Kidney (tissue), 14 donors: ENCODE data around the gene CDKN2AIPNL. TPM values are rescaled to one million over a fixed set of nuclear protein-coding genes. Genes with fewer than 3 reads are reported as not detected.
A peak's percentile ranks its signal among the peaks of the same experiment; 100 is the strongest.

Source experiments
- DNase-seq, 5 donors: peaks; one replicate each; pipeline ENCODE4 v3.0.0-alpha.2; 2013 to 2020
- FAIRE-seq: peaks from 2 replicates; lab custom pipeline; 2012; peaks lifted over from hg19 to GRCh38; lab: Jason Lieb, UNC
- H3K27ac ChIP-seq, 2 donors: one replicate each; pipeline ENCODE4 v1.7.0; 2013; ENCODE audit warnings: low read depth in 2 of 2, low read length in 2 of 2, inconsistent platforms in 1 of 2
- H3K27me3 ChIP-seq: one replicate; pipeline ENCODE4 v1.7.1; 2013; ENCODE audit warnings: low read length, inconsistent platforms; ENCODE audit not compliant: control insufficient read depth, insufficient read depth
- H3K36me3 ChIP-seq, 3 donors: one replicate each; pipeline versions ENCODE4 v1.7.0 to v1.7.1; 2013; ENCODE audit warnings: low read length in 3 of 3, control low read depth in 1 of 3, inconsistent platforms in 1 of 3; ENCODE audit not compliant: insufficient read depth in 3 of 3, control insufficient read depth in 2 of 3
- H3K4me1 ChIP-seq, 3 donors: one replicate each; pipeline versions ENCODE4 v1.7.0 to v1.7.1; 2013; ENCODE audit warnings: low read length in 3 of 3, inconsistent platforms in 1 of 3, low read depth in 1 of 3; ENCODE audit not compliant: control insufficient read depth in 2 of 3, insufficient read depth in 2 of 3
- H3K4me3 ChIP-seq, 3 donors: one replicate each; pipeline versions ENCODE4 v1.7.0 to v1.8.1; 2013; ENCODE audit warnings: low read length in 3 of 3, control low read depth in 1 of 3, inconsistent platforms in 1 of 3
- H3K9ac ChIP-seq, 3 donors: one replicate each; pipeline versions ENCODE4 v1.7.0 to v1.7.1; 2013; ENCODE audit warnings: low read length in 3 of 3, control low read depth in 1 of 3, inconsistent platforms in 1 of 3
- H3K9me3 ChIP-seq, 3 donors: one replicate each; pipeline versions ENCODE4 v1.7.0 to v1.7.1; 2013; ENCODE audit warnings: low read length in 3 of 3, control low read depth in 1 of 3, inconsistent platforms in 1 of 3; ENCODE audit not compliant: control insufficient read depth in 2 of 3, insufficient read depth in 1 of 3
- intact Hi-C: fragments of 100-400 bp; cut with DNase I; formaldehyde crosslinking; loops from one replicate; pipeline ENCODE4 v1.11.1; 2022
- polyA plus RNA-seq: library from polyadenylated mRNA; stranded (reverse); fragments of 350-450 nt; fragmentation: Illumina TruSeq; extraction: RNeasy Lipid Tissue Mini Kit (QIAGEN cat#74804); gene quantifications from one replicate; pipeline ENCODE4 v1.2.3, GENCODE V29; 2014; ENCODE audit warnings: low read depth, low replicate concordance; ENCODE audit not compliant: insufficient read depth
- total RNA-seq: library from RNA; stranded (reverse); fragmentation: NEBNext Ultra II Directional; extraction: Animal tissue kit (Norgen Biotek cat#: 25700); gene quantifications from one replicate; pipeline ENCODE4 v1.2.1, GENCODE V29; 2021
- TF ChIP-seq, protein P1 (sequence below): IDR thresholded peaks from 3 replicates; pipeline ENCODE4 v1.5.1; 2012; ENCODE audit warnings: mild to moderate bottlenecking, moderate library complexity, borderline replicate concordance; ENCODE audit not compliant: insufficient read depth; ENCODE audit errors: extremely low read depth
- donor health status: control.
- donor health status: control.
- donor health status: control.
- donor health status: control.
- donor health status: control.
- donor health status: DM: yes; HTN: yes; CAD: no.
- donor health status: Normal renal cell carcinoma (clear cell type).

The CDKN2AIPNL gene
- total and polyA plus RNA-seq, 2 donors from 2014 or later: 19.0 to 38.2 TPM

DNA sequence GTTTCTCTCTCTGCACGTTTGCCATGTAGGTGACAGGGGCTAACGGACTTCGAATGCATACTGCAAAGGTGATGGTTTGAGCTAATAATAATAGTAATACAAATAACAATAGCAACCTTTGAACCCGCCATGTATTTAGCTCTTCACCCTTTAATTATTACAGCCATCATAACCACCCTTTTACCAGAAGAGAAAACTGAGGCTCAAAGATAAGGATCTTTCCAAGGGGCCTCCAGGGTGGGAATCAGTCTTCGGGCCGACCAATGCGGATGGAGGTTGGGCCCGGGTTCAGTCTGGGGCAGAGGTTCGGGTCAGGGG lies 494 bp downstream of the CDKN2AIPNL start:
- H3K36me3 ChIP-seq: peaks cover 0 to 13% (median 2%) of the 10 kb centered on the region in 3 donors
- FAIRE-seq: no peak
- intact Hi-C loops: loop anchor here (10.0 kb wide), 1 partner anchor 114 kb away; the partner anchor contains the start of gene JADE2
- peak overlapping the region; percentile 60 to 90 (median 80) for H3K4me3 ChIP-seq
- no peaks in the 10 kb centered on the region for H3K27me3 ChIP-seq
- DNase-seq: no peak
- H3K9ac ChIP-seq: peak overlapping the region; percentile 26 to 88 (median 35)
- H3K27ac ChIP-seq: no peak overlapping the region
- TF ChIP-seq, protein P1, sequence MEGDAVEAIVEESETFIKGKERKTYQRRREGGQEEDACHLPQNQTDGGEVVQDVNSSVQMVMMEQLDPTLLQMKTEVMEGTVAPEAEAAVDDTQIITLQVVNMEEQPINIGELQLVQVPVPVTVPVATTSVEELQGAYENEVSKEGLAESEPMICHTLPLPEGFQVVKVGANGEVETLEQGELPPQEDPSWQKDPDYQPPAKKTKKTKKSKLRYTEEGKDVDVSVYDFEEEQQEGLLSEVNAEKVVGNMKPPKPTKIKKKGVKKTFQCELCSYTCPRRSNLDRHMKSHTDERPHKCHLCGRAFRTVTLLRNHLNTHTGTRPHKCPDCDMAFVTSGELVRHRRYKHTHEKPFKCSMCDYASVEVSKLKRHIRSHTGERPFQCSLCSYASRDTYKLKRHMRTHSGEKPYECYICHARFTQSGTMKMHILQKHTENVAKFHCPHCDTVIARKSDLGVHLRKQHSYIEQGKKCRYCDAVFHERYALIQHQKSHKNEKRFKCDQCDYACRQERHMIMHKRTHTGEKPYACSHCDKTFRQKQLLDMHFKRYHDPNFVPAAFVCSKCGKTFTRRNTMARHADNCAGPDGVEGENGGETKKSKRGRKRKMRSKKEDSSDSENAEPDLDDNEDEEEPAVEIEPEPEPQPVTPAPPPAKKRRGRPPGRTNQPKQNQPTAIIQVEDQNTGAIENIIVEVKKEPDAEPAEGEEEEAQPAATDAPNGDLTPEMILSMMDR: no peak
- no peaks in the 10 kb centered on the region for H3K9me3 ChIP-seq
- H3K4me1 ChIP-seq: peaks cover 0 to 27% (median 10%) of the 10 kb centered on the region in 3 donors

DNA sequence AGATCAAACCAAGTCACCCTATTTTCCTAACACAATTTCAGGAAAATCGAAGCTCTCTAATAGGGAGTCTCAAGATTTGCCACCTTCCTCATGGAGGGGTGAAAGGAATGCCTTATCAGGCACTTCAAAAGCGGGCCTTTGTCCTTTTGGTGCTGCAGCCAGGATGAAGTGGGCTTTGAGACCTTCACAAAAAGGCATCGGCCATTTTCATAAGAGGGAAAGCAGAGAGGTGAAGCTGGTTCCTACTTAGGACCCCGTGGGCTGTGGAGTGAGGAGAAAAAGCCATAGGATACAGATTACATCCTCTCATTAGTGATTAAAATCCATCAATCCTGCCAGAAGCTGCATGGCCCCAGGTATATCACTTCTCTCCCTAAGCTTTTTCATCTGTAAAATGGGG lies 859 bp downstream of the CDKN2AIPNL start:
- TF ChIP-seq, protein P1: no peak
- DNase-seq (no peak), FAIRE-seq (no peak)
- Histone ChIP-seq H3K36me3 (peaks cover 0 to 15% (median 3%) of the 10 kb centered on the region in 3 donors), H3K27me3 (no peaks in the 10 kb centered on the region), H3K4me1 (peaks cover 0 to 24% (median 10%) of the 10 kb centered on the region in 3 donors), H3K9me3 (no peaks in the 10 kb centered on the region), H3K4me3 (peak overlapping the region; percentile 60 to 90 (median 80)), H3K27ac (no peak overlapping the region), H3K9ac (peak overlapping the region; percentile 26 to 88 (median 35))
- intact Hi-C loops: loop anchor here (10.0 kb wide), 1 partner anchor 114 kb away; the partner anchor contains the start of gene JADE2

DNA sequence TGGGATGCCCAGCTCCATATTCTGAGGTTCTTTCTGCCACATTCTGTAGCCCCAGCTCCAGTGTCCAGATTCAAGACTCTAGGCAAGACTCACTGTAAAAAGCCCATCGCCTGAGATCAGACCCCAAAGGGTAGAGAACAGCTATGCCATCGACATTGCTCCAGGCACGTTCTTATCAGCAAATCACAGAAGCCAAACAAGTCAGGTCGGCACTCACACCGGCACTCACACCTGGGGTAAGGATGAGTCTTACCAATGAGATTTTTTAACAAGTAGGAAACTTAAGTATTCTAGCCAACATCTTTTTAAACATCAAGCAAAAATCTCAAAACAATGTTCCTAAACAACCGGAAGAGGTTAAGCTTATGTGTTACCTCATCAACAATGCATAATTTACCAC lies 2.4 kb downstream of the CDKN2AIPNL start:
- TF ChIP-seq, protein P1: no peak
- DNase-seq (no peak), FAIRE-seq (no peak)
- H3K9ac ChIP-seq: no peak overlapping the region
- no peaks in the 10 kb centered on the region for H3K9me3 ChIP-seq
- H3K4me3 ChIP-seq: no peak overlapping the region
- H3K4me1 ChIP-seq: peaks cover 0 to 17% (median 10%) of the 10 kb centered on the region in 3 donors
- H3K27me3 ChIP-seq: no peaks in the 10 kb centered on the region
- intact Hi-C loops: no loop called here
- no peak overlapping the region for H3K27ac ChIP-seq
- peaks cover 0 to 15% (median 3%) of the 10 kb centered on the region in 3 donors for H3K36me3 ChIP-seq

DNA sequence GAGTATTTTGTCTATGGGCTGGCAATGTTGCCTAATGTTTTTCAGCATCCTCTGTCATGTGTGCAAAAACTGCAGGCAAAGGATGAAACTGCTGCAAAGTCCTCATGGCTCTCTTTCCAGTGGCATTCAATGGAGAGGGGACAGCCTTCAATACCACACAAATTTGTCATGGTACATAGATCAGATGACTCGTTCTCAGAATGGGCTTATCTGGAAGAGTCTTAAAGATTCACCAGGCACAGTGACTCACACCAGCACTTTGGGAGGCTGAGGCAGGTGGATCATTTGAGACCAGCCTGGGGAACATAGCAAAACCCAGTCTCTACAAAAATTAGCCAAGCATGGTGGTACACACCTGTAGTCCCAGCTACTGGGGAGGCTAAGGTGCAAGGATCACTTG lies 5.3 kb downstream of the CDKN2AIPNL start:
- FAIRE-seq (no peak), DNase-seq (no peak)
- H3K36me3 ChIP-seq: peaks cover 0 to 15% (median 3%) of the 10 kb centered on the region in 3 donors
- H3K4me1 ChIP-seq: peaks cover 0 to 9% (median 6%) of the 10 kb centered on the region in 3 donors
- TF ChIP-seq, protein P1: no peak
- no peaks in the 10 kb centered on the region for H3K27me3 ChIP-seq
- H3K9me3 ChIP-seq: no peaks in the 10 kb centered on the region
- no peak overlapping the region for H3K9ac ChIP-seq
- no peak overlapping the region for H3K27ac ChIP-seq
- intact Hi-C loops: no loop called here
- H3K4me3 ChIP-seq: no peak overlapping the region
